Activated T-cell treated with anti-CD3 and anti-CD28 coated beads, Interleukin-2, amount 50 U/mL, for 72 hours (primary cell): ENCODE measurements around the gene ARMC3. TPM values are rescaled to one million over a fixed set of nuclear protein-coding genes. Genes with fewer than 3 reads are reported as not detected.
"Not testable (repeated sequence)": the region's sequence is repeated elsewhere in the genome, so short reads cannot be mapped to it uniquely, and the experiment has no call there.

Source experiments
- ATAC-seq, 2 donors: fragments of 150-1000 bp; cut with Tn5 transposase; replicated peaks in 1 of 2; 2 replicates each; pipeline ENCODE4 v1.10.0; 2021; ENCODE audit warnings: moderate library complexity in 2 of 2, mild to moderate bottlenecking in 1 of 2
- DNase-seq, 2 donors: peaks; one replicate each; pipeline ENCODE4 v3.0.0; 2021 to 2022; ENCODE audit warnings: mixed read lengths in 1 of 2
- H3K27ac Mint-ChIP-seq: one replicate; pipeline ENCODE4 v1.8.0; 2022; ENCODE audit warnings: mild to moderate bottlenecking, moderate library complexity, mixed read lengths
- H3K27me3 Mint-ChIP-seq: one replicate; pipeline ENCODE4 v1.8.0; 2022; ENCODE audit warnings: low read depth, mixed read lengths
- H3K36me3 Mint-ChIP-seq, 2 donors: one replicate each; pipeline ENCODE4 v1.8.0; 2022; ENCODE audit warnings: mixed read lengths in 2 of 2, mild to moderate bottlenecking in 1 of 2; ENCODE audit not compliant: insufficient read depth in 2 of 2
- H3K4me1 Mint-ChIP-seq: one replicate; pipeline ENCODE4 v1.8.0; 2022; ENCODE audit warnings: low read depth, mixed read lengths
- H3K4me3 Mint-ChIP-seq, 2 donors: one replicate each; pipeline ENCODE4 v1.8.0; 2022; ENCODE audit warnings: mild to moderate bottlenecking in 2 of 2, mixed read lengths in 2 of 2, moderate library complexity in 2 of 2
- H3K9me3 Mint-ChIP-seq, 2 donors: one replicate each; pipeline ENCODE4 v1.8.0; 2022; ENCODE audit warnings: mixed read lengths in 2 of 2
- total RNA-seq, 2 donors: library from RNA; stranded (reverse); gene quantifications; one replicate each; pipeline ENCODE4 v1.2.3, GENCODE V29; 2022

Gene ARMC3
- total RNA-seq, 2 donors from 2014 or later: not detected

DNA sequence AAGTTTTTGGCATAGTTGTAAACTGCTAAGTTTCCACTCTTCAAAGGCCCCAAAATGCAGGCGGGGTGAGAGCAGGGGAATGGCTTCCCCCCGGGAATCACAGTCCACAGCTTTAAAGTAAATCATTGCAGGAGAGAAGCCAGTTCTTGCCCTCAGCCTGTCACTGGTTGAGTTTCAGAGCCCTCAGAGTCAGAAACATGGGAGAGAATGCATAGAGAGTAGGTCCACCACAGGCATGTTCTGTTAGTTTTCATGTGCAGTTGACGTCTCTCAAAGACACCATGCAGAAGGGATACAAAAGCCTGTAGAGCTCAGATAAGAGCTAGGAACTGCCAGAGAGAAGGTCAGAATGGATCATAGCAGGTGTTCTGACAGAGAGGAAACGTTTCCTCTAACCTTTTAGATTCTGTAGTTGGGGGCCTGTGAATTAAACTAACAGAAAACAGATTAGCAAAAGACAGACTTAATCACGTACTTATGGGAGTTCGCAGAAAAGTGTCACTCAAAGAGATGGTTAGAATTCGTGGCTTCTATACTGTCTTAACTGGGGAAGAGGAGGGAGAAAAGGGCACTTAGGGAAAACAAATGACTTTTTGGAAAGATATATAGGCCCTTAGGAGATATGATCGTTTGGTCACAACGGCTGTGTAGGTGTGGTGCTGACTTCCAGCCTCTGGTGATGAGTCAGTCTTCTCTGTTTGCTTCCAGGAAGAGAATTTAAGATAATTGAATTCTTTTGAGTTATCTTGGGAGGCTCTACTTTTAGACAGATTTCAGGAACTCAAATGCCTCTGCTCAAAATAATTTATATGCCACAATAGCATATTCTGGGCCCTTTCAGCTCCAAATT, 119.6 kb downstream of the ARMC3 start:
- no peak for ATAC-seq
- no peak overlapping the region for H3K27ac Mint-ChIP-seq
- no peak for DNase-seq
- H3K36me3 Mint-ChIP-seq: no peaks in the 10 kb centered on the region
- H3K27me3 Mint-ChIP-seq: peaks cover 19% of the 10 kb centered on the region
- no peaks in the 10 kb centered on the region for H3K4me1 Mint-ChIP-seq
- H3K4me3 Mint-ChIP-seq: no peak overlapping the region
- H3K9me3 Mint-ChIP-seq: no peaks in the 10 kb centered on the region

DNA sequence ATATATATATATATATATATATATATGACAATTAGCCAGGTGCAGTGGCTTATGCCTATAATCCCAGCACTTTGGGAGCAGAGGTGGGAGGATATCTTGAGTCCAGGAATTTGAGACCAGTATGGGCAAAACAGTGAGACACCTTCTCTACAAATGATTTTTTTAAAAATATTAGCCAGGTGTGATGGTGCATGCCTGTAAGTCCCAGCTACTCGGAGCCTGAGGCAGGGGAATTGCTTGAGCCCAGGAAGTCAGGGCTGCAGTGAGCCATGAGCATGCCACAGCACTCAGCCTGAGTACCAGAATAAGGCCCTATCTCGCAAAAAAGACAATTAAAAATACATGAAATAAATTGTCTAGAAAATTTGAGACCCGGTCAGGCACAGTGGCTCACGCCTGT, 120.3 kb downstream of the ARMC3 start:
- peaks cover 27% of the 10 kb centered on the region for H3K27me3 Mint-ChIP-seq
- ATAC-seq: no peak

DNA sequence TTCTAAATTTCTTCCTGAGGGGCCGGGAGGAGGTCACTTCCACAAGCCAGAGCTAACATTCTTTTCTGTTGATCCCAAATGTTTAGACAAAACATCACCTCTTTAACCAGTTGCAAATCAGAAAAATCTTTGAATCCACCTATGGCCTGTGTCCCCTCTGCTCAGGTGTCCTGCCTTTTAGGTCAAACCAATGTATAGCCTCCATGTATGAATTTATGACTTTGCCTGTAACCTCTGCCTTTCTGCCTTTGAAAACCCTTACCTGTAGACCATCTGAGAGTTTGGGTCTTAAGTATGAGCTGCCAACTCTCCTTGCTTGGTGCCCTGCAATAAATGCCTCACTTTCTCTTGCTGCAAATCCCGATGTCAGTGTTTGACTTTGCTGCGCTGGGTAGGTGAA, 123.4 kb downstream of the ARMC3 start:
- H3K27me3 Mint-ChIP-seq: peaks cover 32% of the 10 kb centered on the region
- H3K9me3 Mint-ChIP-seq: no peaks in the 10 kb centered on the region
- no peaks in the 10 kb centered on the region for H3K36me3 Mint-ChIP-seq
- ATAC-seq (no peak), DNase-seq (no peak)
- H3K4me3 Mint-ChIP-seq: no peak overlapping the region
- no peaks in the 10 kb centered on the region for H3K4me1 Mint-ChIP-seq
- H3K27ac Mint-ChIP-seq: no peak overlapping the region

More for the DNA sequence above, 120.3 kb downstream of the ARMC3 start:
- Mint-ChIP-seq H3K4me3 (no peak overlapping the region), H3K36me3 (no peaks in the 10 kb centered on the region), H3K27ac (no peak overlapping the region), H3K4me1 (no peaks in the 10 kb centered on the region), H3K9me3 (no peaks in the 10 kb centered on the region)
- no peak for DNase-seq

DNA sequence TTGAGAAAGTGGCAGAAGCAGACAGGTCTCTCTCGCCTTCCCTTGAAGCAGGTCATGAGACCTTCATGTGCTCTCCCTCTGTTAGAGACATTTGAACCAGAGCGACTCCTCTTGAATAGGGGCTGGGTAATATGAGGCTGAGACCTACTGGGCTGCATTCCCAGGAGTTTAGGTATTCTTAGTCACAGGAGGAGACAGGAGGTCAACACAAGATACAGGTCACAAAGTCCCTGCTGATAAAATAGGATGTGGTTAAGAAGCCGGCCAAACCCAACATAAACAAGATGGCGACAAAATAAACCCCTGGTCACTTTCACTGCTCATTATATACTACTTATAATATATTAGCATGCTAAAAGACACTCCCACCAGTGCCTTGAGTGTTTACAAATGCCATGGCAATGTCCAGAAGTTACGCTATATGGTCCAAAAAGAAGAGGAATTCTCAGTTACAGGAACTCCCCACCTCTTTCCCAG, 124.0 kb downstream of the ARMC3 start:
- ATAC-seq (no peak), DNase-seq (no peak)
- Mint-ChIP-seq H3K27me3 (peaks cover 38% of the 10 kb centered on the region), H3K4me1 (no peaks in the 10 kb centered on the region), H3K9me3 (no peaks in the 10 kb centered on the region), H3K36me3 (no peaks in the 10 kb centered on the region), H3K27ac (no peak overlapping the region), H3K4me3 (no peak overlapping the region)

DNA sequence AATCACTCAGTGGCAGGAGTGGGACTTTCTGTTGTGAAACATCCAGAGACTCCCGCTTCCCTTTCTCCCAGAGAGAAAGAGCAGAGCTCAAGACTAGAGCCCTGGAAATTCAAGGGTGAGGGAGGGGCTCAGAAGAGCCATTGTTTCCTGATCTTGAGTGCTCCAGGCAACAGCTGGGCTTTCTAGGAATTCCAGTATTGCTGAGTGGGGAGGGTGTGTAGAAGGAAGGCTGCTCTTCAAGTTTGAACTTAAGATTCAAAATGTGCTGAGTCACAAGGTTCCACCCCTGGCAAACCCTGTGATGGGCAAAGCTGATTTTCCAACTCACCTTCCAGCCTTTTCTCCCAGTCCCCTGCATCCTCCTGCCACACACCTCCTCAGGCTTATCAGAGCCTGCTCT, 125.2 kb downstream of the ARMC3 start:
- Mint-ChIP-seq H3K4me3 (no peak overlapping the region), H3K27ac (no peak overlapping the region), H3K27me3 (peaks cover 39% of the 10 kb centered on the region), H3K4me1 (no peaks in the 10 kb centered on the region), H3K36me3 (no peaks in the 10 kb centered on the region), H3K9me3 (no peaks in the 10 kb centered on the region)
- ATAC-seq (no peak), DNase-seq (no peak)

DNA sequence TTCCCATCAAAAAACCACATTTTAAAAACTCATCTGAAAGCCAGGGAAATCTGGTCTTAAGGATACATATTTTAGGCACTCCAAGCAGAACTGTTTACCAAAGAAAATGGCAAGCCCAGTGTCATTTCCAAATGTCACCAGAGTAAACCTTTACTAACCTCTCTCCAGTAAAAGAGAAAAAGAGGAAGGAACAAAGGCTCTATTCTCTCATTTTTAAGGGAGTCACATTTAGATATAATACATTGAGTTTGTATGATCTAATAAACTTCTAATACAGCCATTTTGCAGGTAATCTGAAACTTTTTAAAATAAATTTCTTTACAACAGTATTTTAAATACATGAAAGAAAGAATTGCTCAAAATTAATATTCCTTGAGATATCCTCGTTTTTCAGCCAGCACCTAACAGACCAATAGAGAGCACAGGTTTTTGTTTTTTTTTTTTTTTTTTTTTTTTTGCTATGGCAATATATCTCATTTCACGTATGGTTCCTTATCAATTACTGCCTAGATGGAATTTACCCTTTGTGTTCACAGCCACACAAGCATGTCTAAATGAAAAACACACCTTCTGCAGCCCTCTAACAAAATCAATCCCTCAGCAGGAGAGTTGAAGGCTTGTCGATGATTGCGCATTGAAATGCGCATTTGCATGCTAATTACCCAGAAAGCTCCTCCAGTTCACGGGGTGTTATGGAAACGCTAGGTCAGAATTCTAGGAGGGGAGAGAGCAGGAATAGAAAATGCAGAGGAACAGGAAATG, 127.8 kb downstream of the ARMC3 start:
- Mint-ChIP-seq H3K4me3 (no peak overlapping the region), H3K36me3 (no peaks in the 10 kb centered on the region), H3K27me3 (peaks cover 37% of the 10 kb centered on the region), H3K9me3 (peaks cover 0 to 2% of the 10 kb centered on the region in 2 donors), H3K4me1 (no peaks in the 10 kb centered on the region), H3K27ac (no peak overlapping the region)
- no peak for DNase-seq
- ATAC-seq: no peak

DNA sequence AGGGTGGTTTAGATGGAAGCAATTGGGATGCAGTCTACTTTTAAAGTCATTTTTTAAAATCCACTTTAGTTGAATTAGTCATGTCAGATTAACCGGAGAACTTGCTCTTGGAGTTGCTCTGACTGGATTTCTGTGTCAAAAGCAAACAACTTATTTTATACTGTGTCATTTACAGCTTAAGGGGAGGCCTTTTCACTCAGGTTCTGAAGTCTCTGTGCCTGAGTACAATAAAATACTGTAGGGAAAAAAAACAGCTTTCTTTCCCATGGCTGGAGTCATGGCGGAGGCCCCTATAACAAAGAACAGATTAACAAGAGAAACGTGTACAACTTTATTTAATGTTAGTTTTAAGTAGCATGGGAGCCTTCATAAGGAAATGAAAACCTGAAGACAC, 128.3 kb downstream of the ARMC3 start:
- Mint-ChIP-seq H3K27ac (no peak overlapping the region), H3K9me3 (peaks cover 0 to 2% of the 10 kb centered on the region in 2 donors), H3K4me3 (no peak overlapping the region), H3K36me3 (no peaks in the 10 kb centered on the region), H3K4me1 (no peaks in the 10 kb centered on the region), H3K27me3 (peaks cover 37% of the 10 kb centered on the region)
- DNase-seq (no peak), ATAC-seq (no peak)

DNA sequence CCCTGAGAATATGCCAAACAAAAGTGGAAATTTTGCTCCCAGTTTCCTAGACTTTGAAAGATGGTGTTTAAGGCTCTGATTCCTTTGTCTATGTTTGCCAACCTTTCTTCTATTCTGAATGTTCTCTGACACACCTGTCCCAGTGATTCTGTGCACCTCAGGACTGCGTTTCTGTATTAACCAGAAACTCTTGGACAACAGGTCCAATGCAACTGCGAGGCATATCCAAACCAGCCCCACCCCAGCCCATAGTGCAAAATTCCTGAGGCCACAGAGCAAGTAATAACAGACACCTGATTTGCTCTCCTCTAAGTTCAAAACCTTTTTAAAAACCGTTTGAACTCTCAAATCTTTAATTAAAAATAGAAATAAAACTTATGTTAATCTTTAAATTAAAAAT, 130.5 kb downstream of the ARMC3 start:
- Mint-ChIP-seq H3K27ac (no peak overlapping the region), H3K4me3 (no peak overlapping the region), H3K4me1 (no peaks in the 10 kb centered on the region), H3K36me3 (no peaks in the 10 kb centered on the region), H3K27me3 (peaks cover 26% of the 10 kb centered on the region), H3K9me3 (peaks cover 0 to 2% of the 10 kb centered on the region in 2 donors)
- ATAC-seq (no peak), DNase-seq (no peak)

DNA sequence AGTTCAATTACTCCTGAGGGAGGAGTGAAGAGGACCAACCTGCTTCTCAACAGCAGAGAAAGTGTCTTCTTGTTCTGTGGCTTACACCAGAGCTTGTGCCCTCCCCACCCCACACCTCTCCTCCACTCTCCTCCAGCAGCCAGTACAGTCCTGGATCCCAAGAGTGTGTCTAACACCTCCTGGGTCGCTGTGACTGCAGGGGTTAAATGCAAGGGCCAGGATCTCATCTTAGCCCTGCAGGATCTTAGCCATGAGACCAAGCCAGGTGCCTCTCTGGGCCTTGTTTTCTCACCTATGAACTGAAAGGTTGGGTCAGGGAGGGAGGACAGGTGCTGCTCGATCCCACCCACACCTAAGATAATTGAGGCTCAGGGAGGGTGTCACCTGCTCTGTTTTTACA, 133.1 kb downstream of the ARMC3 start:
- no peaks in the 10 kb centered on the region for H3K36me3 Mint-ChIP-seq
- no peak overlapping the region for H3K4me3 Mint-ChIP-seq
- no peaks in the 10 kb centered on the region for H3K4me1 Mint-ChIP-seq
- DNase-seq (no peak), ATAC-seq (no peak)
- H3K27ac Mint-ChIP-seq: no peak overlapping the region
- peaks cover 0 to 2% of the 10 kb centered on the region in 2 donors for H3K9me3 Mint-ChIP-seq
- peaks cover 18% of the 10 kb centered on the region for H3K27me3 Mint-ChIP-seq

DNA sequence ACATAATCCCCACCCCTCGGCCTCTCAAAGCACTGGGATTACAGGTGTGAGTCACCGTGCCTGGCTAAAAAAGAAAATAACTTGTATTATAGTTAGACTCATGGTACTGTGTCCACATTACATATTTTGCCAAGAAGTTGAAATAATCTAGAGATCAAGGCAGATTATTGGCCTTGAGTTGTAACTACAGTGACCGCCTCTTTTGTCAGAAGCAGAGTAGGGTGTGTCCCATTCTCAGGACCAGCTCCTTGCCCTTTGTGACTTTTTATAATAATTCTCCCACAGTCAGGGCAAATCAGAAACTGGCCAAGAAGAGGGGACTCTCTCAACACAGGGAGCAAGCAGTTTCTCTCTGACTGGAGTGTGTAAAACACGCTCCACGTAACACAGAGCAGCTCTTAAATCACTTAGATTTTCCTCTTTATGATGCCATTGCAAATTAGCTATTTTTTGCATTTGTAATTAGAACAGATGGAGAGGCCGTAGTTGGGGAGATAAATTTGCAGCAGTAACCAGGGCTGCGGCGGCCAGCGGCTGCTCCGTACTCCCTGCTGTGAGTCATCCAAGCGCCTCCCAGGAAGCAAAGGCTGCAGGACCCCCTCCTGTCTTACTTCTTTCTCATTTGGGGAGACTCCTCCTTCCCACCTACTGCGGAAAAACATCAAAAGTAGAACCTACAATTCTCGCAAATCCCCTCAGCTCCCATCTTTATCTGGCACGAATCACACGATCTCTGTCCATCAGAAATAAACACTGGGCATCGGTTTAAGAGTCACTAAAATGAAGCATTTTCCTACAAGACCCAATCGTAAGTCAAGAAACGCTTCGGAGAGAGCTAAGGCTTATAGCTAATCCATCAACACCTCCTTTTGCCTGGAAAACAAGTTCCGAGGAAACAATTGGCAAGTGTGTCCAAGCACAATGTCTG, 135.5 kb downstream of the ARMC3 start:
- H3K9me3 Mint-ChIP-seq: peaks cover 0 to 2% of the 10 kb centered on the region in 2 donors
- H3K4me3 Mint-ChIP-seq: no peak overlapping the region
- H3K4me1 Mint-ChIP-seq: peaks cover 4% of the 10 kb centered on the region
- ATAC-seq (no peak), DNase-seq (no peak)
- H3K27ac Mint-ChIP-seq: no peak overlapping the region
- peaks cover 7% of the 10 kb centered on the region for H3K27me3 Mint-ChIP-seq
- no peaks in the 10 kb centered on the region for H3K36me3 Mint-ChIP-seq

DNA sequence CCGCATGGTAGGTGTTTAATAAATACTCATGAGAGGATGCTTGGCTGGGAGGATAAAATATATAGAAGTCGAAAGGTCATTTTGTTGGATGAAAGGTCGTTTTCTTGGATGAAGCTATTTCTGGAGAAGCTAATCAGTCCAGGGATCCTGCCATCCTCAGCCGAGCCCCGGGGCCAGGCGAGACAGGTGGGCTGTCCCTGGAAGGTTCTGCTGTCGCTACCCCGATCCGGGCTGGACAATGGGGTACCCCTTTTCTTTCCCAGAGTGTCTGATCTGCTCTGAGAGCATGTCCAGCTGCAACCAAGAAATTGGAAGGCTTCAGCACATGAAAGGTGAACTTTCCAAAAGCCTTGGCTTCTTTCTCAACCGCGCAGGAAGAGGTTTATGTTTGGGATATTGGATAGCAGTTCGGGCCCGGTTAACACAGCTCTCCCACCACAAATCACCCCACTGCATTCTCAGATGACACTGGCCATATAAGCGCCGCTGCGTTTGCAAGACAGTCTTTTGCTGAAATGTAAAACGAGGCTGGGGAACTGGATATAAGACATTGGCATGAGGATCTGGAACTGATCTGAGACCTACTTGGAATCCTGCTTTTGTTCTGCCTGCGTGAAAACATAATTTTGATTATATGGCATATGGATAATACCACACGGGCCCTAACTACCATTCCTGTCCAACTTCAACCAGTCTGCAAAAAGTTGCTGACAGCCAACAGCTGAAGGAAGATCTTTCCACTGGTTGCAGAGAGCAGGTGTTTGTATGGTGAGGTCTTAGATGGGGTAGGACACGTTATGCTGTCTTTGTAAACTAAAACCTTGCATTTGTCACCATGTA, 136.3 kb downstream of the ARMC3 start:
- Mint-ChIP-seq H3K36me3 (no peaks in the 10 kb centered on the region), H3K4me3 (no peak overlapping the region), H3K27me3 (peaks cover 2% of the 10 kb centered on the region), H3K9me3 (peaks cover 0 to 2% of the 10 kb centered on the region in 2 donors), H3K4me1 (peaks cover 4% of the 10 kb centered on the region), H3K27ac (no peak overlapping the region)
- ATAC-seq: no peak
- DNase-seq: no peak

DNA sequence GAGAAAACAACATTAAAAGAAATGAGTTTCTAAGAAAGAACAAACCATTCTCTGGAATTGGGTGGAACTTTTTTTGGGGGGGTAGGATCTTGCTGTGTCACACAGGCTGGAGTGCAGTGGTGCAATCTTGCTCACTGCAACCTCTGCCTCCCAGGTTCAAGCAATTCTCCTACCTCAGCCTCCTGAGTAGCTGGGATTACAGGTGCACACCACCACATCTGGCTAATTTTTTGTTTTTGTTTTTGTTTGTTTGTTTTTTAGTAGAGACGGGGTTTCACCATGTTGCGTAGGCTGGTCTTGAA, 136.9 kb downstream of the ARMC3 start:
- not testable (repeated sequence) for H3K36me3 Mint-ChIP-seq, ATAC-seq, DNase-seq, H3K4me3 Mint-ChIP-seq, H3K4me1 Mint-ChIP-seq, H3K27me3 Mint-ChIP-seq, H3K9me3 Mint-ChIP-seq, H3K27ac Mint-ChIP-seq
